AG10803 (cell line): Measurements from ENCODE around the gene PTPRA.

Source experiments
- DNase-seq: peaks from one replicate; pipeline ENCODE4 v3.0.0; 2010; ENCODE audit warnings: low read depth
- H3K4me3 ChIP-seq: 2 replicates; pipeline ENCODE4 v1.5.1; 2011; ENCODE audit warnings: mild to moderate bottlenecking, low read length, control low read depth
- TF ChIP-seq, protein P1 (sequence below): conservative IDR thresholded peaks from 2 replicates; pipeline ENCODE4 v1.5.1; 2011; ENCODE audit warnings: mild to moderate bottlenecking, low read length, control low read depth, inconsistent platforms

PTPRA gene

DNA sequence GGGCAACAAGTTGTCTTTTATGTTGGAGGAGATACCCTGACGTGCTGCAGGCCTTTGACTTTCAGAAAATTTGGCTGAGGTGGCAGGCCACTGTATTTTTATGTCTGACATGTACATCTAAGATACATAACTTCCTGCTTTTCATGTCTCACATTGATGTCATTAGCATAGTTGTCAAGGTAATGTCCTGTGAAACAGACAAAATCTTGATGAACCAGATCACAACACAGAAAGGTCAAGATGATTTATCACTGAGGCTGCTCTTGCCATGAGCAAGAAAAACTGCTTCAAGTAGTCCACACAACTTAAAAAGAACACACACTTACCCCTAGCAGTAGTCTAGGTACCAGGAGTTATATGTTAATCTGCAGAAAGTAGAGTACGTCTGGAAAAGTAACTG lies 120.0 kb downstream of the PTPRA start:
- H3K4me3 ChIP-seq: no peak overlapping the region
- TF ChIP-seq, protein P1, sequence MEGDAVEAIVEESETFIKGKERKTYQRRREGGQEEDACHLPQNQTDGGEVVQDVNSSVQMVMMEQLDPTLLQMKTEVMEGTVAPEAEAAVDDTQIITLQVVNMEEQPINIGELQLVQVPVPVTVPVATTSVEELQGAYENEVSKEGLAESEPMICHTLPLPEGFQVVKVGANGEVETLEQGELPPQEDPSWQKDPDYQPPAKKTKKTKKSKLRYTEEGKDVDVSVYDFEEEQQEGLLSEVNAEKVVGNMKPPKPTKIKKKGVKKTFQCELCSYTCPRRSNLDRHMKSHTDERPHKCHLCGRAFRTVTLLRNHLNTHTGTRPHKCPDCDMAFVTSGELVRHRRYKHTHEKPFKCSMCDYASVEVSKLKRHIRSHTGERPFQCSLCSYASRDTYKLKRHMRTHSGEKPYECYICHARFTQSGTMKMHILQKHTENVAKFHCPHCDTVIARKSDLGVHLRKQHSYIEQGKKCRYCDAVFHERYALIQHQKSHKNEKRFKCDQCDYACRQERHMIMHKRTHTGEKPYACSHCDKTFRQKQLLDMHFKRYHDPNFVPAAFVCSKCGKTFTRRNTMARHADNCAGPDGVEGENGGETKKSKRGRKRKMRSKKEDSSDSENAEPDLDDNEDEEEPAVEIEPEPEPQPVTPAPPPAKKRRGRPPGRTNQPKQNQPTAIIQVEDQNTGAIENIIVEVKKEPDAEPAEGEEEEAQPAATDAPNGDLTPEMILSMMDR: no peak
- no peak for DNase-seq

DNA sequence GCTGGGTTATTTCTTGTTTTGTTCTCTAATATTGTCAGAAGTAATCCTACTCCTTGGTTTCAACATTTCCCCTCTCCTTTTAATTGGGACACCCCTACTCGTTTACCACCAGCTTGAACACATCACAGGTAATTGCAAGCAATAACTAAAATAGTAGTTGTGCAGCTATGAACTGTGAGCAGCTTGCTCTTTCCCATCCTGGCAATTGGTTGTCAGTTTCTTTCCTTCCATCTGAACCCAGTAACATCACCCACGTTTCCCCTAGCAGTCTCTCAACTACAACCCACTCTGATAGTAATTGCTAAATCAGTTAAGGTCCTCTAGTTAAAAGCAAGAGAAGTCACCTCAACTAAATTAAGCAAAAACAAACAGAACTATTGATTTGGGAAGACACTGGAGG lies 122.5 kb downstream of the PTPRA start:
- TF ChIP-seq, protein P1: no peak
- no peak for DNase-seq
- no peak overlapping the region for H3K4me3 ChIP-seq

DNA sequence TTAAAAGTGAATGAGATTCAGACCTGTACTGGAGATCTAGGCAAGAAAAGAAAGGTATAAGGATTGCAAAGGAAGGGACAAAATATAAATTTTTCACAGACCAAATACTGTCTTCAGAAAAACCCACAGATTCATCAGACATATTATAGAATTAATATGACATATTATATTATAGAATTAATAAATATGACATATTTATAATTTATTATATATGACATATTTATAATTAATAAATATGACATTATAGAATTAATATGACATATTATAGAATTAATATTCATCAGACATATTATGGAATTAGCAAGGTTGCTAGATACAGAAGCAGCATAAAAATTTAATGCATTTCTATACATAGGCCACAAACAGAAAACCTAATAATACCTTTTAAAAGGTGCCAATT lies 125.4 kb downstream of the PTPRA start:
- no peak overlapping the region for H3K4me3 ChIP-seq
- TF ChIP-seq, protein P1: no peak
- DNase-seq: no peak

DNA sequence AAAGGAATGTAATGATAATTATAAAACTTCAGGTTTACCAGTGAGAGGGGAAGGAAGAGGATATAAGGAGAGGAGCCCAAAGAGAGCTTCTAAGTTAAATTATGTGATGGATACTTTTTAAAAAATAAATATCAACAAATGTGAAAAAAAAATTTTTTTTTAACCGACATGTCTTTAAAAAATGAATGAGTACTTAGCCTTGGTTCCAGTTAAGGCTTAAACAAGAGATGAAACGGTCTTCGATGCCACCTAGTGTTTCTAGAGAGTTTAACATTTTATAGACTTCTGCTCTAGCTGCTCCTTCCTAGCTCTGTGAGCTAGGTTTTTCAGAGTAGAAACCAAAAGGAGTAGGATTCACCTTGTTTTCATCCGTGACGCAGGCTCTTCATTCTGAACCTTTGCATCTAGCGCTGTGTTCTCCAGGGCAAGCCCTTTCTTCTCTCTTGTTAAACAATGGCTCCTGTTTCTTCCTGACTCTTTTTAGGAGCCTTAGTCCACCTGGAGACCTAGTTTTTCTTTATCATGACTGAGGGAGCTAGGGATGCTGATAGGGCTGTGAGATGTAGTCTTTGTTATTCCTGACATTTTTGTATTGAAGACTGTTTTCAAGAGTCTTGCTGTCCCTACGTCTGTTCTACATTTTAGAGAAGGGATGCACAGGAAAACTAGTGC lies 127.7 kb downstream of the PTPRA start:
- TF ChIP-seq, protein P1: peak; percentile 64

DNA sequence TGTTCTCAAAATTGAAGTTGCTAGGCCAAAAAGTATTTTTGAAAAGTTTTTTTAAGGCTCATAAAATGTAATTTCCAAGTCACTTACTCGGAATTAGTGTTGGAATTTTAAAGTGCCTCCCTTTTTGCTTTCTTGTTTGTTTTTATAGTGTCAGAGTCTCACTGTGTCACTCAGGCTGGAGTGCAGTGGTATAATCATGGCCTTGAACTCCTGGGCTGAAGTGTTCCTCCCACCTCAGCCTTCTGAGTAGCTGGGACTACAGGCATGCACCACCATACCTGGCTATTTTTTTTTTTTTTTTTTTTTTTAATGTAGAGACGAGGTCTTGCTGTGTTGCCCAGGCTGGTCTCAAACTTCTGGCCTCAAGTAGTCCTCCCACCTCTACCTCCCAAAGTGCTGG lies 130.1 kb downstream of the PTPRA start:
- no peak for DNase-seq
- no peak overlapping the region for H3K4me3 ChIP-seq
- TF ChIP-seq, protein P1: no peak

More for the DNA sequence above, 127.7 kb downstream of the PTPRA start:
- no peak overlapping the region for H3K4me3 ChIP-seq
- peak; percentile 69 for DNase-seq

DNA sequence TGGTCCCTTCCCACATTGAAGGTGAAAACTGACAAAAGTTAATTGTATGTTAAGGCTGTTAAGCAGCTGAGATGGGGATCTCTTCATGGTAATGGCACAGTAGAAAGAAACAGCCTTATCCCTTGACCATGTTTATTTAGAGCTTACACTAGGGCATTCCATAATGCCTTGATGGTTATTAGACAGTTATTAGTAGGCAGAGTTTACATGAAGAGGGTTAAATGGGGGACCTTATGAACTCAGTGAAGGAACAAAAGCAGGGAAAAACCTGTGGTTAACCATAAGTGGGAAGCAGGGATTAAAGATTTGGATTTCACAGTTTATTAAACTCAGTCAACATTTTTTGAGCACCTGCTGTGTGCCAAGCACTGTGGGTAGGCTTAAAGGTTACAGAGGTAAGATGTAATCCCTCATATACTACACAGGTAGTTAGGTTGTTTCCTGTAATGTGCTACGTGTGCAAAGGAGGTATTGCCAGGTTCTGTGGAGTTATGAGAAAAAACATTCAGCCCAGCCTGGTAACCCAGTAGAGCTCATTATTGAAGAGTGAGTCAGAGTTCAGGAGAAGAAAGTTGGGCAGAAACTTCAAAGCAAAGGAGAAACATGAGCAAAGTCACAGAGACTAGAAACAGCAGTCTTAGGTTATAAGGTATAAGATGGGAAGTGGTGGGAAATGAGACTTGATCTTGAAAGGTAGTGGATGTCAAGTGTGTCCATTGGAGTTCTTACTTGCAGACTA lies 137.9 kb downstream of the PTPRA start:
- TF ChIP-seq, protein P1: no peak
- DNase-seq: peak; percentile 39
- H3K4me3 ChIP-seq: no peak overlapping the region

DNA sequence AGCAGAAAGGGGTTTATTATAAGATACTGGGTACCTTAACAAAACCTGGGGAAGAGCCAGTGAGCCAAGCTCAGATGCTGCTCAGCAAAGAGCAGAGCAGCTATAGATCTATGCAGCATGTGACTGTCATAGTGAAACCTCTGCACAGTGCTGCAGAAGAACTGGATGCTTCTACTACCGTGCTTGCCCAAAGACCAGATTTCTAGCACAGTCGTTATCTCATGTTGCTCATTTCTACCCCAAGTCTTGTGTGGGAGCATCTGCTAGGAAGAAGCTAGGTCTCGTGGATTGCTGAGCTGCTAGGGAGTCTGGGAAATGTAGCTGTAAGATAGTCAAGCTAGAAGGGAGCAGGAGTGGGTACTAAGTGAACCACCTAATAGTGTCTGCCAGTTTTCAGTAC lies 138.5 kb downstream of the PTPRA start:
- DNase-seq: no peak
- TF ChIP-seq, protein P1: no peak

More for the DNA sequence above, 138.5 kb downstream of the PTPRA start:
- H3K4me3 ChIP-seq: no peak overlapping the region
